ENCODE measurements around the gene THAP7.
"Not testable (repeated sequence)": the region's sequence is repeated elsewhere in the genome, so short reads cannot be mapped to it uniquely, and the experiment has no call there.

Gene THAP7

GRCh38 chr22:21001601-21002325 lies at the start of gene THAP7:
THAP7 (minus strand) TSS chr22:21002118; CDS start chr22:21001911, 207 bp downstream.
- no peaks in the 10 kb centered on the region for H3K27me3 ChIP-seq (ENCODE audit: control insufficient read depth in 2 of 2, insufficient read depth in 2 of 2, low read length in 2 of 2)
- peaks cover 8 to 26% of the 10 kb centered on the region in 2 donors for H3K36me3 ChIP-seq (ENCODE audit: control insufficient read depth in 2 of 2, insufficient read depth in 2 of 2, low read length in 2 of 2)
- peaks cover 22 to 26% of the 10 kb centered on the region in 2 donors for H3K4me1 ChIP-seq (ENCODE audit: control insufficient read depth in 2 of 2, insufficient read depth in 2 of 2, low read length in 2 of 2)
- peak within 1 kb of the TSS; percentile 91 to 93 for H3K4me3 ChIP-seq (ENCODE audit: low read length in 2 of 2)
- no peaks in the 10 kb centered on the region for H3K9me3 ChIP-seq (ENCODE audit: control insufficient read depth in 2 of 2, low read length in 2 of 2)
- peak within 1 kb of the TSS; percentile 90 to 91 for H3K9ac ChIP-seq (ENCODE audit: low read depth in 1 of 2, low read length in 2 of 2)
- peak within 1 kb of the TSS; percentile 99 for H3K27ac ChIP-seq (ENCODE audit: low read depth in 2 of 2, low read length in 2 of 2)

DNA sequence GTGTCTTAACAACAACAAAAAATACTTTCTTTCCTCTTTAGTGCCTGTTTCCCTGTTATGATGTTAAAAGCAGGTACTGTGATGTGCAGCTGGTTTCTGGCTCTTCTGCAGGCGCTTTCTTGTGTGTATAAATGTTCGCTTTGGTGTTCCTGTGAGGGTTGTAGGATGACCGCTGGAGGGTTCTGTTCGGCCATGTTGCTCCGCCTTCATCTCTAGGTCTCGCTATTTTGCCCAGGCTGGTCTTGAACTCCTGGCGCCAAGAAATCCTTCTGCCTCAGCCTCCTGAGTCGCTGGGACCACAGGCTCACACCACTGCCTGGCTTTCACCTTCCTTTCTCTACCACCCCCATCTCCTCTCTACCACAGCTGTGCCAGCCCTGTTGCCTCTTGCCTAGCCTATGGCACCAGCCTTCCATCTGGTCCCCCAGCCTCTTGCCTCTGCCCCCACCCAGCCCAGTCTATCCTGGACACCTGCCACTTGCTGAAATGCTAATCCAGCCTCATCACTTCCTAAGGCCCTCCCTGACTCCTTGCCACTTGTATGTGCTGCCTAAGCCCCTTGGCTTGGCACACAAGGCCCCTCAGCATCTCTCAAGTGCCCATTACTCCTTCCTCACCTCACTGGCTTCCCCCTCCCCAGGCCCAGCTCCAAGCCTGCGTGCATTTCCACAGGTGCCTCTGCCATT lies 49.4 kb upstream of the THAP7 start:
- H3K4me1 ChIP-seq (ENCODE audit: control insufficient read depth in 2 of 2, insufficient read depth in 2 of 2, low read length in 2 of 2) = no peaks in the 10 kb centered on the region
- no peak overlapping the region for H3K4me3 ChIP-seq (ENCODE audit: low read length in 2 of 2)
- H3K27me3 ChIP-seq (ENCODE audit: control insufficient read depth in 2 of 2, insufficient read depth in 2 of 2, low read length in 2 of 2) = no peaks in the 10 kb centered on the region
- H3K27ac ChIP-seq (ENCODE audit: low read depth in 2 of 2, low read length in 2 of 2) = no peak overlapping the region
- no peaks in the 10 kb centered on the region for H3K9me3 ChIP-seq (ENCODE audit: control insufficient read depth in 2 of 2, low read length in 2 of 2)
- no peaks in the 10 kb centered on the region for H3K36me3 ChIP-seq (ENCODE audit: control insufficient read depth in 2 of 2, insufficient read depth in 2 of 2, low read length in 2 of 2)
- no peak overlapping the region for H3K9ac ChIP-seq (ENCODE audit: low read depth in 1 of 2, low read length in 2 of 2)

DNA sequence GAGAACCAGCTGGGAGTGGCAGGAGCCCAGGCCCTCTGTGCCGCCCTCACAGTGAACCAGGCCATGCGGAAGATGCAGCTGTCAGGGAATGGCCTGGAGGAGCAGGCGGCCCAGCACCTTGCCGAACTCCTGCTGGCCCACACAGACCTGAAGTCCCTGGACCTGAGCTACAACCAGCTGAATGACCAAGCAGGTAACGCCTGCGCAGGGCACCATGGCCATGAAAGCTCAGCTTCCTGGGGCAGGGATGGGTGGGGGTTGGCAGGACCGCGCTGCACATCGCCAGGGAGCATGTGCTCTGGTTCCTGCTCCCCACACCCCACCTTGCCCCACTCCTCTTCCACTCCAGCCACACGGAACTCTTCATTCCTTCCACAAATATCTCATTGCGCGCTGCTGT lies 47.0 kb upstream of the THAP7 start:
- not testable (repeated sequence) for H3K9me3 ChIP-seq (ENCODE audit: control insufficient read depth in 2 of 2, low read length in 2 of 2); H3K4me1 ChIP-seq (ENCODE audit: control insufficient read depth in 2 of 2, insufficient read depth in 2 of 2, low read length in 2 of 2); H3K4me3 ChIP-seq (ENCODE audit: low read length in 2 of 2); H3K9ac ChIP-seq (ENCODE audit: low read depth in 1 of 2, low read length in 2 of 2); H3K36me3 ChIP-seq (ENCODE audit: control insufficient read depth in 2 of 2, insufficient read depth in 2 of 2, low read length in 2 of 2); H3K27ac ChIP-seq (ENCODE audit: low read depth in 2 of 2, low read length in 2 of 2); H3K27me3 ChIP-seq (ENCODE audit: control insufficient read depth in 2 of 2, insufficient read depth in 2 of 2, low read length in 2 of 2)

GRCh38 chr22:21048448-21048847 lies 46.5 kb upstream of the THAP7 start:
- not testable (repeated sequence) for H3K4me3 ChIP-seq (ENCODE audit: low read length in 2 of 2); H3K27ac ChIP-seq (ENCODE audit: low read depth in 2 of 2, low read length in 2 of 2); H3K9ac ChIP-seq (ENCODE audit: low read depth in 1 of 2, low read length in 2 of 2); H3K27me3 ChIP-seq (ENCODE audit: control insufficient read depth in 2 of 2, insufficient read depth in 2 of 2, low read length in 2 of 2); H3K9me3 ChIP-seq (ENCODE audit: control insufficient read depth in 2 of 2, low read length in 2 of 2); H3K36me3 ChIP-seq (ENCODE audit: control insufficient read depth in 2 of 2, insufficient read depth in 2 of 2, low read length in 2 of 2)
- peaks cover 8 to 13% of the 10 kb centered on the region in 2 donors for H3K4me1 ChIP-seq (ENCODE audit: control insufficient read depth in 2 of 2, insufficient read depth in 2 of 2, low read length in 2 of 2)

DNA sequence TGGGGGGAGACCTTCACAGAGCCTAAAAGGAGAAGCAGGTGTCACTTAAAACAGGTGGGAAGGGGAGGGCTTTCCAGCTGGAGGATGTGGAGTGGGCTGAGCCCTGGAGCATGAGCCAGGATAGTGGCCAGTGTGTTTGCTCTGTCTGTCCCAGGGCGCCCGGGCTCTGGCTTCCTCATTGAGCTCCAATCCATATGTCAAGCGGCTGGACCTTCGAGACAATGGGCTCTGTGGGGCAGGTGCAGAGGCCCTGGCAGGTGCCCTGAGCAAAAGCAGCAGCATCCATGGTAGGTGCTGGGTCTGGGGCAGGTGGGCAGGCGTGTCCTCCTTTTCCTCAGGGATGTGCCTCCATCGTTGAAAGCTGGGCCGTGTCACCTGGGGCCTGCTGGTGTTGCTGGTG lies 45.8 kb upstream of the THAP7 start:
- no peak overlapping the region for H3K27ac ChIP-seq (ENCODE audit: low read depth in 2 of 2, low read length in 2 of 2)
- H3K9ac ChIP-seq (ENCODE audit: low read depth in 1 of 2, low read length in 2 of 2) = no peak overlapping the region
- peaks cover 8 to 14% of the 10 kb centered on the region in 2 donors for H3K4me1 ChIP-seq (ENCODE audit: control insufficient read depth in 2 of 2, insufficient read depth in 2 of 2, low read length in 2 of 2)
- H3K4me3 ChIP-seq (ENCODE audit: low read length in 2 of 2) = no peak overlapping the region
- peaks cover 2 to 4% of the 10 kb centered on the region in 2 donors for H3K27me3 ChIP-seq (ENCODE audit: control insufficient read depth in 2 of 2, insufficient read depth in 2 of 2, low read length in 2 of 2)
- H3K9me3 ChIP-seq (ENCODE audit: control insufficient read depth in 2 of 2, low read length in 2 of 2) = no peaks in the 10 kb centered on the region
- no peaks in the 10 kb centered on the region for H3K36me3 ChIP-seq (ENCODE audit: control insufficient read depth in 2 of 2, insufficient read depth in 2 of 2, low read length in 2 of 2)

DNA sequence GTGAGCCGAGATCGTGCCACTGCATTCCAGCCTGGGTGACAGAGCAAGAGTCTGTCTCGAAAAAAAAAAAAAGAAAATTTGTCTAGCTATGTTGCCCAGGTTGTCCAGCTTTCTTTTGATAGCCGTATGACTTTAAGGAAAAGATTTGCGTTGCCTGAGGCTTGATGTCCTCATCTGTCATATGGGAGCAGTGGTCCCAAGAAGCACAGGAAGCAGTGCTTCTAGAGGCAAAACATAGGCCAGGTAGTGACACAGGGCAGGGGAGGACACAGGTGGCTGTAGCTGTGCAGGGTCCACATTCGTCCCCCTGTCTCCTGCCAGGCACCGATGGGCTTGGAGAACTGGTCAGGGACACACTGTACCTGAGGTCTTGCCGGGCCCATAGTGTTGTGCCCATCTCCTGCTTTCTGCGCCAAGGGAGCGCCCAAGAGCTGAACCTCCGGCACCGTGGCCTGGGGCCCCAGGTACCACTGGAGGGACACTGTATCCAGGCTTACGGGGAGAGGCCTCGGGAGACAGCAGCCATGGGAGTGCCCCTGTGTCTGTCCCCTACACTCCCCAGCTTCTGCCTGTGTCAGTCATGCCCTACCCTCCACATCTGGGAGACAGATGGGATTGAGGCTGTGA lies 45.2 kb upstream of the THAP7 start:
- Histone ChIP-seq H3K9me3 (ENCODE audit: control insufficient read depth in 2 of 2, low read length in 2 of 2) (no peaks in the 10 kb centered on the region), H3K27ac (ENCODE audit: low read depth in 2 of 2, low read length in 2 of 2) (no peak overlapping the region), H3K4me3 (ENCODE audit: low read length in 2 of 2) (no peak overlapping the region), H3K9ac (ENCODE audit: low read depth in 1 of 2, low read length in 2 of 2) (no peak overlapping the region), H3K36me3 (ENCODE audit: control insufficient read depth in 2 of 2, insufficient read depth in 2 of 2, low read length in 2 of 2) (no peaks in the 10 kb centered on the region), H3K27me3 (ENCODE audit: control insufficient read depth in 2 of 2, insufficient read depth in 2 of 2, low read length in 2 of 2) (peaks cover 2 to 4% of the 10 kb centered on the region in 2 donors), H3K4me1 (ENCODE audit: control insufficient read depth in 2 of 2, insufficient read depth in 2 of 2, low read length in 2 of 2) (peaks cover 8 to 14% of the 10 kb centered on the region in 2 donors)

DNA sequence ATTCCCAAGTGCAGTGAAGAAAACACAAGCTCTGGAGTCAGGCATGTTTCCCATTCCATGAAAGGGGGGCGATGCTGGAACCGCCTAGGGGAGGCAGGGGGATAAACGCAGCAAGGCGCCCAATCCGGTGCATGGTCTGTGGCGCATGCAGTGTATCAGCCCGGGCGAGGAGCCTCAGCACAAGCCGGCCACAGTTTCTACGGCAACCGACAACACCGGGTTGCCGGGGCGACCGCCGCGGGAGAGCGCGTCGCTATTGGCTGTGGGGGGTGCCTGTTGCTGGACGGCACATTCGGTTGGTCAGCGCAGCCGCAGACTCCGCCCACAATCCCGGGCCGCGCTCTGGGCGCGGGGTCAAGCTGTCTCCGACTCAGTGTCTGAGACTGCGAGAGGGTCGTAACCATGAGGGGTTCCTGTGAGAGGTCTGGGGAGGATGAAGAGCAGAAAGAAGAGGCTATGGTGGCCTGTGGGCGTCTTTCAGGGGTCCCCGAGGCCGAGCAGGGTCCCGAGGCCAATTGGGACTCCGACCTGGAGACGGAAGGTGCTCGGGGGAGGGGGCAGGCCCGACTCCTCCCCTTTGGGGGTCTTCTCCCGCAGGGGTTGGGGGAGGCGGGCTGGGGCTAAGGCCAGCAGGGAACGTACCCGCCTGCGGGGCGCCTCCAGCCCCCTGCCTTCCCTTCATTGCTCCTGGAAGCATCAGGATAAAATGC lies 43.8 kb upstream of the THAP7 start, which contains the start of gene LRRC74B:
Gene LRRC74B, plus strand, starts transcription at position 362 of the 710 bp plus-strand sequence. Its CDS starts 41 bp downstream, at position 403.
- Histone ChIP-seq H3K36me3 (ENCODE audit: control insufficient read depth in 2 of 2, insufficient read depth in 2 of 2, low read length in 2 of 2) (no peaks in the 10 kb centered on the region), H3K4me3 (ENCODE audit: low read length in 2 of 2) (peak within 1 kb of the TSS; percentile 50 to 64), H3K9ac (ENCODE audit: low read depth in 1 of 2, low read length in 2 of 2) (no peak within 1 kb of the TSS)

DNA sequence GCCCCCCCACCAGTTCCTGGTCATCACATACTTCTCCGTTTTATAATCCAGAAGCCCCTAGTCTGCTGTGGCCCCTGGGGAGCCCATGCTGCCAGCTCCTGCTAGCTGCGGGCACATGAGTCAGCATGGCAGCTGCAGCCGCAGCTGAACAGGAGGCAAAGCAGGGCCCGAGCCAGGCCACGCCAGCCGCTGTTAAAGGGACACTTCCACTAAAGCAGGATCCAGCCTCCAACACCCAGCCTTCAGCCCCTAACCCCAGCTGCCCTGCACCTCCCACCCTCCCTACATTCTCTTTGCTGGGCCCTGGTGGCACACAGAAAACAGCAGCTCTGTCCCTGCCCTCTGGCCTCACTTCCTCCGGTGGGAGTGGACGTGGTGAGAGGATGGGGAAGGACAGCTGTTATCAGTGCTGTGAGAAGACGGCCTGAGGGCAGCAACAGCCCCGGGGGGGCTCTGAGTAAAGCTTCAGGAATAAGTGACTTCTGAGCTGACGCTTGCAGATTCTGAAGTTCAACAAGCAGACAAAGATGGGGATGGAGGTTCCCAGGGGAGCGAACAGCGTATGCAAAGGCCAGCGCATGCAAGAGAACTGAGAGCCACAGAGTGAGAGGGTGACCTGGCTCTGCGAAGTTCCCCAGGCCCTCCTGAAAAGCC lies 43.1 kb upstream of the THAP7 start:
- no peaks in the 10 kb centered on the region for H3K36me3 ChIP-seq (ENCODE audit: control insufficient read depth in 2 of 2, insufficient read depth in 2 of 2, low read length in 2 of 2)
- no peaks in the 10 kb centered on the region for H3K9me3 ChIP-seq (ENCODE audit: control insufficient read depth in 2 of 2, low read length in 2 of 2)
- H3K27me3 ChIP-seq (ENCODE audit: control insufficient read depth in 2 of 2, insufficient read depth in 2 of 2, low read length in 2 of 2) = peaks cover 2 to 4% of the 10 kb centered on the region in 2 donors
- peak overlapping the region; percentile 48 to 64 for H3K4me3 ChIP-seq (ENCODE audit: low read length in 2 of 2)
- H3K27ac ChIP-seq (ENCODE audit: low read depth in 2 of 2, low read length in 2 of 2) = no peak overlapping the region
- H3K4me1 ChIP-seq (ENCODE audit: control insufficient read depth in 2 of 2, insufficient read depth in 2 of 2, low read length in 2 of 2) = peaks cover 8 to 14% of the 10 kb centered on the region in 2 donors
- no peak overlapping the region for H3K9ac ChIP-seq (ENCODE audit: low read depth in 1 of 2, low read length in 2 of 2)

More for the DNA sequence above, 43.8 kb upstream of the THAP7 start, which contains the start of gene LRRC74B:
- H3K27me3 ChIP-seq (ENCODE audit: control insufficient read depth in 2 of 2, insufficient read depth in 2 of 2, low read length in 2 of 2) = peaks cover 2 to 4% of the 10 kb centered on the region in 2 donors
- H3K4me1 ChIP-seq (ENCODE audit: control insufficient read depth in 2 of 2, insufficient read depth in 2 of 2, low read length in 2 of 2) = peaks cover 8 to 14% of the 10 kb centered on the region in 2 donors
- no peak within 1 kb of the TSS for H3K27ac ChIP-seq (ENCODE audit: low read depth in 2 of 2, low read length in 2 of 2)
- no peaks in the 10 kb centered on the region for H3K9me3 ChIP-seq (ENCODE audit: control insufficient read depth in 2 of 2, low read length in 2 of 2)

GRCh38 chr22:21043860-21044535 lies 42.1 kb upstream of the THAP7 start:
- Histone ChIP-seq H3K36me3 (ENCODE audit: control insufficient read depth in 2 of 2, insufficient read depth in 2 of 2, low read length in 2 of 2) (no peaks in the 10 kb centered on the region), H3K4me3 (ENCODE audit: low read length in 2 of 2) (no peak overlapping the region), H3K9ac (ENCODE audit: low read depth in 1 of 2, low read length in 2 of 2) (no peak overlapping the region), H3K27ac (ENCODE audit: low read depth in 2 of 2, low read length in 2 of 2) (no peak overlapping the region), H3K4me1 (ENCODE audit: control insufficient read depth in 2 of 2, insufficient read depth in 2 of 2, low read length in 2 of 2) (peaks cover 8 to 14% of the 10 kb centered on the region in 2 donors), H3K9me3 (ENCODE audit: control insufficient read depth in 2 of 2, low read length in 2 of 2) (no peaks in the 10 kb centered on the region), H3K27me3 (ENCODE audit: control insufficient read depth in 2 of 2, insufficient read depth in 2 of 2, low read length in 2 of 2) (peaks cover 2 to 4% of the 10 kb centered on the region in 2 donors)

Data from mucosa of rectum (tissue), 2 donors.